ENCODE data around the gene C3orf22.

Gene C3orf22

GRCh38 chr3:126556637-126557414, 1.9 kb downstream of the C3orf22 start:
- no peak for DNase-seq (ENCODE audit: low spot score)

- DNase-seq (ENCODE audit: low spot score), result no peak
Observed at GRCh38 chr3:126555795-126556636, 2.7 kb downstream of the C3orf22 start.

GRCh38 chr3:126554560-126555525, 3.9 kb downstream of the C3orf22 start:
- DNase-seq (ENCODE audit: low spot score), result no peak

GRCh38 chr3:126553284-126554084, 5.2 kb downstream of the C3orf22 start:
- DNase-seq (ENCODE audit: low spot score), result no peak

GRCh38 chr3:126552688-126553283, 5.9 kb downstream of the C3orf22 start:
- DNase-seq (ENCODE audit: low spot score), result no peak

GRCh38 chr3:126551839-126552687, 6.7 kb downstream of the C3orf22 start:
- DNase-seq (ENCODE audit: low spot score), result no peak

GRCh38 chr3:126551121-126551838, 7.5 kb downstream of the C3orf22 start:
- peak; percentile 32 for DNase-seq (ENCODE audit: low spot score)

- peak; percentile 40 for DNase-seq (ENCODE audit: low spot score)
Observed at GRCh38 chr3:126550488-126551051, 8.2 kb downstream of the C3orf22 start.

- no peak for DNase-seq (ENCODE audit: low spot score)
Observed at GRCh38 chr3:126549861-126550487, 8.8 kb downstream of the C3orf22 start.

GRCh38 chr3:126548556-126549466, 9.9 kb downstream of the C3orf22 start:
- no peak for DNase-seq (ENCODE audit: low spot score)

- DNase-seq (ENCODE audit: low spot score), result no peak
Observed at GRCh38 chr3:126547721-126548120, 11.0 kb downstream of the C3orf22 start.

GRCh38 chr3:126546549-126547239, 12.0 kb downstream of the C3orf22 start:
- no peak for DNase-seq (ENCODE audit: low spot score)

- no peak for DNase-seq (ENCODE audit: low spot score)
Observed at GRCh38 chr3:126546013-126546412, 12.7 kb downstream of the C3orf22 start.

GRCh38 chr3:126545544-126545943, 13.2 kb downstream of the C3orf22 start:
- DNase-seq (ENCODE audit: low spot score), result no peak

- DNase-seq (ENCODE audit: low spot score), result no peak
Observed at GRCh38 chr3:126544596-126545281, 14.0 kb downstream of the C3orf22 start.

All from Ammon's horn (tissue), 1 donor.